ENCODE measurements around the gene EMP1.

EMP1 gene

GRCh38 chr12:13223179-13223804 lies 26.8 kb downstream of the EMP1 start:
- DNase-seq (ENCODE audit: low read depth), result peak; percentile 72

GRCh38 chr12:13223941-13224340 lies 27.4 kb downstream of the EMP1 start:
- DNase-seq (ENCODE audit: low read depth), result peak; percentile 27

GRCh38 chr12:13227191-13227590 lies 30.7 kb downstream of the EMP1 start:
- DNase-seq (ENCODE audit: low read depth), result no peak

GRCh38 chr12:13228579-13228978 lies 32.1 kb downstream of the EMP1 start:
- DNase-seq (ENCODE audit: low read depth), result no peak

GRCh38 chr12:13229504-13229903 lies 33.0 kb downstream of the EMP1 start:
- no peak for DNase-seq (ENCODE audit: low read depth)

GRCh38 chr12:13230500-13230899 lies 34.0 kb downstream of the EMP1 start:
- DNase-seq (ENCODE audit: low read depth), result no peak

- DNase-seq (ENCODE audit: low read depth), result peak; percentile 51
Measured at GRCh38 chr12:13233830-13234641, 37.5 kb downstream of the EMP1 start.

GRCh38 chr12:13238204-13238603 lies 41.7 kb downstream of the EMP1 start:
- no peak for DNase-seq (ENCODE audit: low read depth)

- DNase-seq (ENCODE audit: low read depth), result peak; percentile 28
Measured at GRCh38 chr12:13241833-13242488, 45.4 kb downstream of the EMP1 start.

GRCh38 chr12:13242936-13243335 lies 46.4 kb downstream of the EMP1 start:
- no peak for DNase-seq (ENCODE audit: low read depth)

- DNase-seq (ENCODE audit: low read depth), result peak; percentile 49
Measured at GRCh38 chr12:13243516-13244070, 47.1 kb downstream of the EMP1 start.

GRCh38 chr12:13247596-13247995 lies 51.1 kb downstream of the EMP1 start:
- DNase-seq (ENCODE audit: low read depth), result no peak

GRCh38 chr12:13248964-13249363 lies 52.4 kb downstream of the EMP1 start:
- no peak for DNase-seq (ENCODE audit: low read depth)

GRCh38 chr12:13250416-13250815 lies 53.9 kb downstream of the EMP1 start:
- DNase-seq (ENCODE audit: low read depth), result peak; percentile 88

- DNase-seq (ENCODE audit: low read depth), result no peak
Measured at GRCh38 chr12:13251521-13251920, 55.0 kb downstream of the EMP1 start.

GRCh38 chr12:13252024-13252423 lies 55.5 kb downstream of the EMP1 start:
- no peak for DNase-seq (ENCODE audit: low read depth)

- no peak for DNase-seq (ENCODE audit: low read depth)
Measured at GRCh38 chr12:13252616-13253015, 56.1 kb downstream of the EMP1 start.

GRCh38 chr12:13253966-13254760 lies 57.6 kb downstream of the EMP1 start:
- DNase-seq (ENCODE audit: low read depth), result no peak

- peak; percentile 92 for DNase-seq (ENCODE audit: low read depth)
Measured at GRCh38 chr12:13255792-13256691, 59.5 kb downstream of the EMP1 start.

- DNase-seq (ENCODE audit: low read depth), result no peak
Measured at GRCh38 chr12:13256692-13257045, 60.1 kb downstream of the EMP1 start.

GRCh38 chr12:13257356-13257875 lies 60.9 kb downstream of the EMP1 start:
- peak; percentile 63 for DNase-seq (ENCODE audit: low read depth)
